ENCODE data around the gene KRTAP2-2. TPM values are rescaled to one million over a fixed set of nuclear protein-coding genes. Genes with fewer than 3 reads are reported as not detected.

The KRTAP2-2 gene
- total RNA-seq, 1 donor from 2014 or later, result not detected

- no peak for DNase-seq
Measured at GRCh38 chr17:41020336-41020735, 34.7 kb downstream of the KRTAP2-2 start.

- no peak for DNase-seq
Measured at GRCh38 chr17:41019415-41019814, 35.6 kb downstream of the KRTAP2-2 start.

DNA sequence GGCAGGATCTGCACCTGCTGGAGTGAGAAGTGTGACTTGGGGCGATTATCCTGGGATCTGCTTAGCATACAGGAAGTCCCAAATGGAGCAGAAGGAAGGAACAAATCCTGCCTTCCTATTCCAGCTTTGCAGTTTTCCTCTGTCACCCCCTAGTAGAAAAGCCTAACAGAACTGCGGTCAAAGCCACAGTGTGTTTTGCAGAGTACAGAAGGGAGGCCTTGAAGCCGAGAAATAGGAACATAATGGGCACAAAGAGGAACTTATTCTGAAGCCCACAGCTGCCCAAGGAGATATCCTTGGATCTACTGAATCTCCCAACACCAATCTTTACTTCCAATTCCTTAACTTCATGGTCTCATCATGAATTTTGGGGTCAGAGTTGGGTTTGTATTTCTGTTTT is 36.5 kb downstream of the KRTAP2-2 start:
- DNase-seq, result no peak

GRCh38 chr17:41016578-41017215 is 38.3 kb downstream of the KRTAP2-2 start:
- no peak for DNase-seq

DNA sequence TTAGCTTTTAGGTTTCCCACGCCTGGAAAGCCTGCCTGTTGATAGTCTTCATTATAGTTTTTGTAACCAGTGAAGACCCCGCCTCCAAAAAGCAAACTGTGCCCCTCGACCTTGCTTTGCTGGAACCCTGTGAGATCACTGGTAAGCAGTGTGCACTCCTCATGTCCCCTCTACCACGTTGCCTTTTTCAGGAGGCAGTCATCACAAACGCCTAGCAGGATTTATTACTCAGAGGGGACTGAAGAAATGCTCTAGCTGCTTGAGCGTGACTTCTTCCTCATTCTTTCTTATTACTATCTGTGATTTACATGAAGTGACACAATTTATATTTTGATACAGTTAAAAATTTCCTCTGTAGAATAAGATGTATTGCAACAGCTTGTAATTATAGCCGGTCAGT is 39.6 kb downstream of the KRTAP2-2 start:
- no peak for DNase-seq

GRCh38 chr17:41013606-41014005 is 41.4 kb downstream of the KRTAP2-2 start:
- no peak for DNase-seq

DNA sequence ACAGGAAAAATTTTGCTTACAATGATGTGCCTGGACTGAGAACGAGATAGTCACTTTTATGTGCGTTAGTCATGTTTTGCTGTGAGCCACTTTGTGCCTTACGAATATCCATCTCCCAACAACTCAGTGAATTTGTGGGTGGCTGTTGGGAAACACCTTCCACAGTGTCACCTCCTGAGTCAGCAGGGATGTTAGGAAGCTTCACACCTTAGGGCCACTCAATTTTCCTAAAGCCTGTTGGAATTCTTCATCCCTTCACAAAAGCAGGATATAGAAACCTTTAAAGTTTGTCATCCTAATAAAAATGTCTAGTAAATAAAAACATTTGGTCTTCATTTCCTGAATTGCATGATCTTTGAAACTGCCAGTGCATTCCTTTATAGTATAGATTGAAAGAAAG is 41.8 kb downstream of the KRTAP2-2 start:
- no peak for DNase-seq

DNA sequence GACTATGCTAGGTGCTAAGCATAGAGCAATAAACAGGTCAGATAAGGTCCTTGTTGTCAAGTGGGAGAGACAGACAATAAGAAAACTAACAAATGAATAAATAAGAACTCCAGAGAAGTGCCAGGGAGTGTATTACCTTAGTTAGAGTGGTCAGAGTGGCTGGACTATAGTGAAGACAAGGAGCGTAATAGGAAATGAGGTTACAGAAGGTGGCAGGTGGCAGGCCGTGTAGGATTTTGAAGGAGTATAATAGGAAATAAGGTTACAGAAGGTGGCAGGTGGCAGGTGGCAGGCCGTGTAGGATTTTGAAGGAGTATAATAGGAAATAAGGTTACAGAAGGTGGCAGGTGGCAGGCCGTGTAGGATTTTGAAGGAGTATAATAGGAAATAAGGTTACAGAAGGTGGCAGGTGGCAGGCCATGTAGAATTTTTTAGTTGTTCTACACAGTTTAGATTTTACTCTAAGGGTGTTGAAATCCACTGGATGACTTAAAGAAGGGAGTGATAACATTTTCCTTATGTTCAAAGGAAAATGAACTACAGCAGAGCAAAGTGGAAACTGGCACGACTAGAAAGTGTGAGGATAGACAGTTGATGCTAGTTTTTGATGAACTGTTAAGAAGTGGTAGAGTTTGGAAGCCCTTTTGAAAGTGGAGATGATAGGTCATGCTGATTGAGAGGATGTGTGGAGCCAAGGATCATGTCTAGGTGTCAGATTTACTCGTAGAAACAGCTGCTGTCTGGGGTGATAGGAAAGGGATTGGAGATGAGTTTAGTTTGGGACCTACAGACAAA is 42.5 kb downstream of the KRTAP2-2 start:
- no peak for DNase-seq

DNA sequence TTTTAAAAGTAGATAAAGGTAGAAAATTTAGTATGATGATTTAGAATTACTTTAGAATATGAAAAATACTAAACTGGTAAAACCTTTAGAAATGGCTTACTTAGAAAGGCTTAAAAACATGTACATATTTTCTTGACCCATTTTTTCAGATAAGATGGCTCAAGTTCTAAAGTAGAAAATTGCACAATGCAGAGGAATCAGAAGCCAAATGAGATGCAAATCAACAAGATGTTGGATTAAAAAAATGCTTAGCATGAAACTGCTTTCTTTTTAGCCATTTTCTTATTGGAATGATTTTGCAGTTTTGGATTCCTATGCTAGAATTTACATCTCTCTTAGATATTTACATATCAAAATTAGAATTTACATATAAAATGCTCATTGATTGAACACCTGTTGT is 44.6 kb downstream of the KRTAP2-2 start:
- no peak for DNase-seq

- no peak for DNase-seq
Measured at GRCh38 chr17:41009936-41010335, 45.1 kb downstream of the KRTAP2-2 start.

DNA sequence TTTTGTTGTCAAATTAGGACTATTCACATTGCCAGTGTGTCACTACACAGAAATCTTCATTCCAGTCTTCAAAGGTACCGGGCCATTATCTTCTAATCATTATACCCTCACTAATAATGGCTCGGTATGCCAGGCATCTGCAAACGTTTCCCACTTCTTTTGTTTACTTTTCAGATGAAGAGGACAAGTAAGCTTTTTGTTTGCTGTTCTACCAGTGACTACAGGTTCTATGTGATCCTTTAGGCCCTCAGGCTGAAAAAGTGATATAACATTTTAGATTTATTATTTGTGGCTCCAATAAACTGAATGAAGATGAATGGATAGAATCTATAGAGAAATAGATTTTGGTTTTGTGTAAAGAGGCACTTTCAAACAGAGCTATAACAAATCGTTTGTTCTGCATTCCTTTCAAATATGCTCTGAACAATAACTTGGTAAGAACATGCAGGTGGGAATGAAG is 45.7 kb downstream of the KRTAP2-2 start:
- no peak for DNase-seq

DNA sequence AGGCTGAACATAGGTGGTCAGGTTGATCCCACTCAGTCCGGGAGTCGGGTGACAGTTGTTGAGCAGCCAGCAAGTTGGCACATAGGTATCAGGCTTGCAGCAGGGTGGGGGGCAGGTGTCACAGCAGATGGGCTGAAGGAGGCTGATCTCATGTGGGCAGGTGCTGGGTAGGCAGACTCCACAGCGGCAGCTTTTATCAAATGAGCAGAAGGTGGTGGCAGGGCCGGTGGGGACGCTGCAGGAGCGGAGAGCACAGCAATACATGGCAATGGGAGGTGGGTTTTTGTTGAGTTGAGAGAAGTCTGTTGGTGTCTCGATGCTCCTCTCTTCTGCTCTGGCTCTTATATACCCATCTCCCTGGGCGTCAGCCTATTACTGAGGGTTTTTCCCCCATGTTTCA is 46.2 kb downstream of the KRTAP2-2 start, which contains the start of gene KRTAP3-1:
TSS of gene KRTAP3-1 (minus strand) at position 318 of the 400 bp plus-strand sequence. CDS start at position 264, 54 bp downstream.
- DNase-seq, result no peak

Small RNA genes lying within 50 kb of the gene (small RNA-seq; reads per million reads assigned to genes)
- not detected for gene KRTAP3-4P

Other genes starting within 250 kb of the KRTAP2-2 start
- 1.9 TPM for gene KRT10, start 232.6 kb downstream of the KRTAP2-2 start, total RNA-seq
- gene KRT12, start 188.0 kb downstream of the KRTAP2-2 start, total RNA-seq, result not detected
- gene KRT20, start 170.0 kb downstream of the KRTAP2-2 start, total RNA-seq, result not detected
- gene KRT23, start 117.6 kb downstream of the KRTAP2-2 start, total RNA-seq, result 0.16 TPM
- gene KRT39, start 88.3 kb downstream of the KRTAP2-2 start, total RNA-seq, result not detected
- not detected for gene KRT40, start 70.9 kb downstream of the KRTAP2-2 start, total RNA-seq
- gene KRTAP3-3, start 61.1 kb downstream of the KRTAP2-2 start, total RNA-seq, result not detected
- gene KRTAP3-2, start 55.3 kb downstream of the KRTAP2-2 start, total RNA-seq, result not detected
- gene KRTAP3-1, start 46.1 kb downstream of the KRTAP2-2 start, total RNA-seq, result not detected
- gene KRTAP1-5, start 28.0 kb downstream of the KRTAP2-2 start, total RNA-seq, result not detected
- gene KRTAP1-4, start 25.0 kb downstream of the KRTAP2-2 start, total RNA-seq, result not detected
- not detected for gene KRTAP1-3, start 20.4 kb downstream of the KRTAP2-2 start, total RNA-seq
- gene KRTAP1-1, start 13.8 kb downstream of the KRTAP2-2 start, total RNA-seq, result not detected
- not detected for gene KRTAP2-1, start 7.9 kb downstream of the KRTAP2-2 start, total RNA-seq
- not detected for gene KRTAP2-3, start 4.9 kb upstream of the KRTAP2-2 start, total RNA-seq
- gene KRTAP2-4, start 10.6 kb upstream of the KRTAP2-2 start, total RNA-seq, result not detected
- not detected for gene KRTAP4-7, start 28.9 kb upstream of the KRTAP2-2 start, total RNA-seq
- not detected for gene KRTAP4-8, start 42.9 kb upstream of the KRTAP2-2 start, total RNA-seq
- not detected for gene KRTAP4-16, start 47.0 kb upstream of the KRTAP2-2 start, total RNA-seq
- gene KRTAP4-9, start 50.2 kb upstream of the KRTAP2-2 start, total RNA-seq, result not detected
- gene KRTAP4-11, start 63.1 kb upstream of the KRTAP2-2 start, total RNA-seq, result not detected
- not detected for gene KRTAP4-12, start 69.0 kb upstream of the KRTAP2-2 start, total RNA-seq
- gene KRTAP4-6, start 85.3 kb upstream of the KRTAP2-2 start, total RNA-seq, result not detected
- not detected for gene KRTAP4-5, start 94.6 kb upstream of the KRTAP2-2 start, total RNA-seq
- not detected for gene KRTAP4-4, start 105.5 kb upstream of the KRTAP2-2 start, total RNA-seq
- not detected for gene KRTAP4-3, start 113.0 kb upstream of the KRTAP2-2 start, total RNA-seq
- not detected for gene KRTAP4-2, start 123.0 kb upstream of the KRTAP2-2 start, total RNA-seq
- not detected for gene KRTAP4-1, start 129.7 kb upstream of the KRTAP2-2 start, total RNA-seq
- gene KRTAP9-1, start 134.7 kb upstream of the KRTAP2-2 start, total RNA-seq, result not detected
- gene KRTAP9-2, start 171.4 kb upstream of the KRTAP2-2 start, total RNA-seq, result not detected
- not detected for gene KRTAP9-3, start 177.2 kb upstream of the KRTAP2-2 start, total RNA-seq
- not detected for gene KRTAP9-8, start 182.8 kb upstream of the KRTAP2-2 start, total RNA-seq
- gene KRTAP9-4, start 194.5 kb upstream of the KRTAP2-2 start, total RNA-seq, result not detected
- gene KRTAP9-9, start 200.2 kb upstream of the KRTAP2-2 start, total RNA-seq, result not detected
- not detected for gene KRTAP9-6, start 210.1 kb upstream of the KRTAP2-2 start, total RNA-seq
- not detected for gene KRTAP9-7, start 220.5 kb upstream of the KRTAP2-2 start, total RNA-seq
- gene KRTAP29-1, start 247.6 kb upstream of the KRTAP2-2 start, total RNA-seq, result not detected

Data from occipital lobe (tissue), 3 donors.